GM21526 (cell line): ENCODE data around the gene PLOD2.

Experiments used
- ATAC-seq: cut with Tn5 transposase; IDR thresholded peaks from one replicate; pipeline ENCODE4 v1.9.1; 2021; ENCODE audit warnings: moderate library complexity; ENCODE audit not compliant: unreplicated experiment, low FRiP score

PLOD2 gene

DNA sequence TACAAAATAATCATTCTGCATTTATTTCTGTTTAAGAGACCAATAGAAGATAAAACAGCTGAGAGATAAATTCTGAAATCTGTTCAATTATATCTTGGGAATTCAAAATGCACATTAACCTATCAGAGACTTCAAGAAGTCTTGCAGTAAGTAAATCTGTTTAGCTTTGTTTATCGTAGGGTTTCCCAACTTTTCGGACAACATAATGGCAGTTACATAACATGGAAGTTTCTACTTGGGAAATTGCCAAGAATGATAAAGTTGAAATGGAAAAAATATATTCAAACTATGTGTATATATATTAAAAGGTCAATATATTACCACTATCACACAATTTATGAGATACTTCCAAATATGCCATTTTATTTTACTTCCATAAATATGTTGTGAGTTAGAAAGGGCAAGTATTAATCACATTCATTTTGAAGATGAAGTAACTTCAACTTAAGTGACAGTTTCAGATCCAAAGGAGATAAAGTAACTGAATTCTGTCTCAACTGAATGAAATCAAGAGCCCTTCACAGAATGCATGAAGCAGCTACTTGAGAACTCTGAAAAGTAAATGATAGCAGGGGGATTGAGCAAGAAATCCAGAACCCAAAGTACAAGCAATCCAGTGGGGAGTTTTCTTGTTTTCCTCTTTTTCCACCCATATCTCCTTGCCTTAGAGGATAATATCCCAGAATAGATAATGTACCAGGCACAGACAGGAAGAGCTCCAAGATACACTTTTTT is 108.8 kb downstream of the PLOD2 start:
- ATAC-seq = no peak

- ATAC-seq = no peak
These were observed 110.3 kb downstream of the PLOD2 start for GRCh38 chr3:146050691-146051090.

DNA sequence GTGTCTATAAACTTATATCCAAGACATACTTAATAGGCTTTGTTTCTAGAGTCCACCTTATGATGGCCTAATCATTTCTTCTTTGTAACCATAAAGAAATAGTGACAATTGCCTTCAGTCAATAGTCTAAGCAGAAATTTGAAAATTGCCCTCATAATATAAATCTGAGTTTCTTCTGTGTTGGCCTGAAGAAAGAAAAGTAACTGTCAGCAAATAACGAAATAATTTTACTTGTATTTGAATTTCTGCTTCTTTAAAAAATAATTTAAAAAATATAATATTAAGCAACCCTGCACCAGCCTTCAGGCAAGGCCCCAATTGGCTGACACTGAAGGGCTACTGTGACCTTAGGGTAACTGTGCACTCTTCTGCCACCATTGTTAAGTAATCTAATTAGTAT is 113.5 kb downstream of the PLOD2 start:
- no peak for ATAC-seq

DNA sequence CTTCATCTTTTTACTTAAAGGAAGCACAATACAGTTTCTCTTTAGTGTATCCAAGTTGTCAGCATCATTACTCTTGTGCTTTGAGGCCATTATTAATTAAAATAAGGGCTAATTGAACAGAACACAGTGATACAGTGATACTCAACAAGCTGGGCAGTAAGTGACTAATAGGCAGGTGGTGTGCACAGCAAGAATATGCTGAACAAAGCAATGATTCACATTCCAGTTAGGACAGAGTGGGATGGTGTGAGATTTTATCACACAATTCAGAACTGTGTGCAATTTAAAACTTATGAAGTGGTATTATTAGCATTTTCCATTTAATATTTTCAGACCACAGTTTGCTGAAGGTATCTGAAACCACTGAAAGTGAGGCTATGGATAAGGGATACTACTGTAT is 116.9 kb downstream of the PLOD2 start:
- no peak for ATAC-seq

- ATAC-seq = no peak
These were observed 120.4 kb downstream of the PLOD2 start for GRCh38 chr3:146040630-146041029.

DNA sequence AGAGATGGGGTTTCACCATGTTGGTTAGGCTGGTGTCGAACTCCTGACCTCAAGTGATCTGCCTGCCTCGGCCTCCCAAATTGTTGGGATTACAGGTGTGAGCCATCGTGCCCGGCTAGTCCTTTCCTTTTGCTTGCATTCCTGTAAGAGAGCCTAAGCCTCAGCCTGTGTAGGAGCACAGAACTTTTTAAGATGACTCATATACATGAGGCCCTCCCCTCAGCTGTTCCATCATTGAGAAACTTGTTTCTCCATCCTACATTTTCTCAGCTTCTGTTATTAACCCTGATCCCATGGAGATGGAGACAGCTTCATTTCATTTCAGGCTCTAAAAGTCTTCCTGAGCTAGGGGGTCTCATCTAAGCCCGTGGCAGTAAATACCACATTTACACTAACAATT is 123.3 kb downstream of the PLOD2 start:
- no peak for ATAC-seq

DNA sequence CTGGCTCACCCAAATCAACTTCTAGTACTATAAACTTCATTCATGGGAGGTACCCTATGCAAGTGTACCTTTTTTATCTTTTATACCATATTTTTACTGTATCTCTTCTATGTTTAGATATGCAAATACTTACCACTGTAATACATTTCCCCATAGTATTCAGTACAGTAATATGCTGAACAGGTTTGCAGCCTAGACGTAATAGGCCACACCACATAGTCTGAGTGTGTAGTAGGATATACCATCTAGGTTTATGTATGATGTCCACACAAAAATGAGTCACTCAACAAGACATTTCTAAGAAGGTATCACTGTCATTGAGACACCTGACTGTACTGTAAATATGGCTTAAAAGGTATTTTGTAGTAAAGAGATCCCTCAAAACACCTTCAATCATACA is 124.7 kb downstream of the PLOD2 start:
- ATAC-seq = no peak

DNA sequence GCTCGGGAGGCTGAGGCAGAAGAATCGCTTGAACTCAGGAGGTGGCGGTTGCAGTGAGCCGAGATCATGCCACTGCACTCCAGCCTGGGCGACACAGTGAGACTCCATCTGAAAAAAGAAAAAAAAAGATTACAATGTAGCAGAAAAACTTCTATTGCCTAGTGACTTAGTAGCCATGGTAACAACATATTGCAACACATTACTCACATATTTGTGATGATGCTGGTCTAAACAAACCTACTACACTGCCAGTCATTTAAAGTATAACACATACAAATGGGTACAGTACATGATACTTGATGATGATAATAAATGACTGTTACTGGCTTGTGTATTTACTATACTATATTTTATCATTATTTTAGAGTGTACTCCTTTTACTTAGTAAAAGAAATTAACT is 125.6 kb downstream of the PLOD2 start:
- ATAC-seq = no peak

- no peak for ATAC-seq
These were observed 127.0 kb downstream of the PLOD2 start for GRCh38 chr3:146033950-146034349.

GRCh38 chr3:146026547-146026946 is 134.4 kb downstream of the PLOD2 start:
- ATAC-seq = no peak

DNA sequence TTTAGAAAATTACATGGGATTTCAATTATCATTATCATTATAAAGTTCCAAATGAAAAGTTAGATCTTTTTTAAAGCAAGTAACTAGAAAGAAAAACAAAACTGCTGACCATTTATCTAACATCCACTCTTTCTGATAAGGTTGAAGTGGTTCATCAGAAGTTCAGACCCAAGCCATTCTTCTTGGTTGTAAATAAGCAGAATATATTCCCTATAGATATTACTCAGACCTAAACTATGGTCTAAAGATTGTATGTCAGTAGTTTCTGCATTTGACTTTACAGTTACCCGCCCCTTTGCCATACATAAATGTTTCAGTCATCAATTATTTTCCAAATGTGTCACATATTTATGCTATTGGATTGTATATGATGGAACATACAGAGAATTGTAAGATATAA is 136.7 kb downstream of the PLOD2 start:
- no peak for ATAC-seq

DNA sequence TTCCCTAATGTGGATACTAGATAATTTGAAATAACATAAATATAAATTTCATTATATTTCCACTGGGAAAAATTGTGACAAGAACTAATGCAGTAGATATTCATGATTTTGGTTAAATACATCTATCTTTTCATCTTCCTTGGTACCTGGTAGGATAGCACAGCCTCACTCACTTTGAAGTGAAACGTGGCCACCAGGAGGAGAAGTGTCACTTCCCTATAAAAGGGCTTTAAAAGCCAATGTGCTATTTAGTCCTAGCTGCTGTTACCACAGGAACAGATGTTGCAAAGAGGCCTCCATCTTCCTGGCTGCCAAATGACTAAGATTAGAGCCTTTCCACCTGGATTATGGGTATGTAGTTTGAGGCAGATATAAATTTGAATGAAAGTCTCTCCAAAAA is 140.0 kb downstream of the PLOD2 start:
- ATAC-seq = no peak

GRCh38 chr3:146019508-146019907 is 141.5 kb downstream of the PLOD2 start:
- ATAC-seq = no peak
